Cardiac septum (tissue), 1 donor: ENCODE data around the gene MAD1L1. TPM values are rescaled to one million over a fixed set of nuclear protein-coding genes. Genes with fewer than 3 reads are reported as not detected.
"Not testable (repeated sequence)": the region's sequence is repeated elsewhere in the genome, so short reads cannot be mapped to it uniquely, and the experiment has no call there.

Source experiments
- DNase-seq: peaks from one replicate; pipeline ENCODE4 v3.0.0-alpha.2; 2020; ENCODE audit warnings: low spot score
- intact Hi-C: fragments of 100-400 bp; cut with DNase I; formaldehyde crosslinking; loops from one replicate; pipeline ENCODE4 v1.14.0; 2022
- total RNA-seq: library from RNA; stranded (reverse); fragmentation: NEBNext Ultra II Directional; extraction: Animal tissue kit (Norgen Biotek cat#: 25700); gene quantifications from one replicate; pipeline ENCODE4 v1.2.1, GENCODE V29; 2021
- donor health status: DM: no; HTN: no; CAD: no.

MAD1L1 gene
- total RNA-seq, 1 donor from 2014 or later = 13.5 TPM

- peak; percentile 75 for DNase-seq
- intact Hi-C loops = no loop called here
Observed at GRCh38 chr7:1846331-1847065, 386.2 kb downstream of the MAD1L1 start.

- peak; percentile 74 for DNase-seq
- intact Hi-C loops = no loop called here
Observed at GRCh38 chr7:1845536-1846311, 387.0 kb downstream of the MAD1L1 start.

- DNase-seq = peak; percentile 73
- intact Hi-C loops = no loop called here
Observed at GRCh38 chr7:1844951-1845390, 387.8 kb downstream of the MAD1L1 start.

GRCh38 chr7:1844336-1844950, 388.3 kb downstream of the MAD1L1 start:
- intact Hi-C loops = no loop called here
- DNase-seq = peak; percentile 74

GRCh38 chr7:1843921-1844335, 388.8 kb downstream of the MAD1L1 start:
- intact Hi-C loops = no loop called here
- no peak for DNase-seq

GRCh38 chr7:1843271-1843861, 389.4 kb downstream of the MAD1L1 start:
- DNase-seq = peak; percentile 73
- intact Hi-C loops = no loop called here

GRCh38 chr7:1842321-1843221, 390.2 kb downstream of the MAD1L1 start:
- DNase-seq = peak; percentile 71
- intact Hi-C loops = no loop called here

- DNase-seq = peak; percentile 38
- intact Hi-C loops = not testable (repeated sequence)
Observed at GRCh38 chr7:1841286-1842021, 391.3 kb downstream of the MAD1L1 start.

- peak; percentile 56 for DNase-seq
- intact Hi-C loops = not testable (repeated sequence)
Observed at GRCh38 chr7:1840744-1841143, 392.0 kb downstream of the MAD1L1 start.

GRCh38 chr7:1839701-1840100, 393.0 kb downstream of the MAD1L1 start:
- peak; percentile 66 for DNase-seq
- intact Hi-C loops = no loop called here

- intact Hi-C loops = not testable (repeated sequence)
- peak; percentile 47 for DNase-seq
Observed at GRCh38 chr7:1838911-1839531, 393.7 kb downstream of the MAD1L1 start.

GRCh38 chr7:1838544-1838872, 394.2 kb downstream of the MAD1L1 start:
- DNase-seq = not testable (repeated sequence)

GRCh38 chr7:1837696-1838543, 394.8 kb downstream of the MAD1L1 start:
- DNase-seq = peak; percentile 46
- intact Hi-C loops = not testable (repeated sequence)

More at GRCh38 chr7:1838544-1838872, 394.2 kb downstream of the MAD1L1 start:
- intact Hi-C loops = not testable (repeated sequence)

GRCh38 chr7:1831933-1832535, 400.7 kb downstream of the MAD1L1 start:
- DNase-seq, intact Hi-C loops: not testable (repeated sequence)

GRCh38 chr7:1831471-1831870, 401.3 kb downstream of the MAD1L1 start:
- DNase-seq, intact Hi-C loops: not testable (repeated sequence)

GRCh38 chr7:1829668-1830067, 403.1 kb downstream of the MAD1L1 start:
- intact Hi-C loops, DNase-seq: not testable (repeated sequence)

GRCh38 chr7:1829111-1829510, 403.6 kb downstream of the MAD1L1 start:
- peak; percentile 63 for DNase-seq
- intact Hi-C loops = no loop called here
